SK-N-SH (cell line): ENCODE results near the gene ABHD2.

ENCODE experiments used
- CHD2 ChIP-seq: fragments of 150-350 bp; IDR thresholded peaks from 2 replicates; pipeline ENCODE4 v1.6.1; 2018; ENCODE audit warnings: low read length; ENCODE audit not compliant: partially characterized antibody
- EP300 ChIP-seq, 2 experiments: IDR thresholded peaks; 2 replicates each; pipeline versions ENCODE4 v1.4.0 to v1.6.1; 2012; ENCODE audit warnings: borderline replicate concordance in 1 of 2, low read depth in 1 of 2, low read length in 1 of 2
- EZH2phosphoT487 ChIP-seq: fragments of 200-600 bp; sonication (generic); IDR thresholded peaks from 2 replicates; pipeline ENCODE4 v1.6.1; 2017; ENCODE audit warnings: low read depth, mixed run types, mild to moderate bottlenecking, antibody characterized with exemption, moderate library complexity, borderline replicate concordance
- NRF1 ChIP-seq: IDR thresholded peaks from 2 replicates; pipeline ENCODE4 v1.6.1; 2012; ENCODE audit warnings: low read depth, mild to moderate bottlenecking, low read length
- RAD21 ChIP-seq: IDR thresholded peaks from 2 replicates; pipeline ENCODE4 v1.6.1; 2012; ENCODE audit warnings: mild to moderate bottlenecking, low read length
- RXRA ChIP-seq: IDR thresholded peaks from 2 replicates; pipeline ENCODE4 v1.4.0; 2012; ENCODE audit warnings: low read depth, mild to moderate bottlenecking, borderline replicate concordance
- TAF1 ChIP-seq: IDR thresholded peaks from 2 replicates; pipeline ENCODE4 v1.6.1; 2012; ENCODE audit warnings: low read depth, mild to moderate bottlenecking, low read length, moderate library complexity, borderline replicate concordance
- TEAD4 ChIP-seq: IDR thresholded peaks from 2 replicates; pipeline ENCODE4 v1.4.0; 2012; ENCODE audit warnings: mild to moderate bottlenecking, borderline replicate concordance; ENCODE audit not compliant: insufficient read depth
- YY1 ChIP-seq: IDR thresholded peaks from 2 replicates; pipeline ENCODE4 v1.4.0; 2012; ENCODE audit warnings: low read depth, mild to moderate bottlenecking
- TF ChIP-seq, protein P1 (sequence below): fragments of 200-600 bp; sonication (generic); IDR thresholded peaks from 2 replicates; pipeline ENCODE4 v1.6.1; 2017; ENCODE audit warnings: antibody characterized with exemption, mild to moderate bottlenecking, moderate library complexity
- TF ChIP-seq, protein P2 (sequence below): IDR thresholded peaks from 2 replicates; pipeline ENCODE4 v1.6.1; 2012; ENCODE audit warnings: mild to moderate bottlenecking, low read depth, low read length, moderate library complexity
- TF ChIP-seq, protein P3 (sequence below): fragments of 150-350 bp; IDR thresholded peaks from 2 replicates; pipeline ENCODE4 v1.6.1; 2016; ENCODE audit warnings: mild to moderate bottlenecking, low read depth, low read length
- TF ChIP-seq, protein P4 (sequence below): IDR thresholded peaks from 2 replicates; pipeline ENCODE4 v1.4.0; 2012; ENCODE audit warnings: low read depth, borderline replicate concordance

DNA sequence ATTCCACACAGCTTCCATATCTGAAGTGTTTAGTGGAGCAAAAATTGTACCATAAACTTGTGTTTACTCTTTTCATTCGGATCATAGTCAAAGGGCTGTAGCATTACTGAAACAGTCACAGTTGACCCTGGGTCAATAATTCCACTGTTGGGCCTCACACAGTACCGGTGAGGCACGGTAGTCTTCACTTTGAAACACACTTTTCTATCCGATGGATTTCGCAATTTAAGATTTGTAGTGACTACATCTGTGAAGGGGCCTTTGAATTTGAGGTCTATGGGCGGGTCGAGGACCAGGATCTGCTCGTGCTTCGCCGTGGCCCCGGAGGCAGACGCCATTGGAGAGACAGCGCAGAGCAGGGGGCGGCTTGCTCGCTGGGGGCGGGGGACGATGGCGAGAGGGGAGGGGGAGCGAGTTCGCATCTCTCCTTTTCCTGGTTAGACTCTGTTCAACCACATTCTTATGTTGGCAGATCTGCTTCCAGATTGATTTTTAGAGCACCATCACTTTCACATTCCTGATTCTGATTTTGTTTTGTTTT lies 113.3 kb downstream of the ABHD2 start:
- TF ChIP-seq TAF1 (no peak), NRF1 (no peak), EZH2phosphoT487 (no peak), EP300 (IDR thresholded peaks at IDR 0.05; ENCODE audit: borderline replicate concordance in 1 of 2, low read depth in 1 of 2, low read length in 1 of 2) (no peak), RXRA (no peak), CHD2 (no peak), YY1 (no peak), TEAD4 (no peak), RAD21 (no peak)
- TF ChIP-seq, protein P1, sequence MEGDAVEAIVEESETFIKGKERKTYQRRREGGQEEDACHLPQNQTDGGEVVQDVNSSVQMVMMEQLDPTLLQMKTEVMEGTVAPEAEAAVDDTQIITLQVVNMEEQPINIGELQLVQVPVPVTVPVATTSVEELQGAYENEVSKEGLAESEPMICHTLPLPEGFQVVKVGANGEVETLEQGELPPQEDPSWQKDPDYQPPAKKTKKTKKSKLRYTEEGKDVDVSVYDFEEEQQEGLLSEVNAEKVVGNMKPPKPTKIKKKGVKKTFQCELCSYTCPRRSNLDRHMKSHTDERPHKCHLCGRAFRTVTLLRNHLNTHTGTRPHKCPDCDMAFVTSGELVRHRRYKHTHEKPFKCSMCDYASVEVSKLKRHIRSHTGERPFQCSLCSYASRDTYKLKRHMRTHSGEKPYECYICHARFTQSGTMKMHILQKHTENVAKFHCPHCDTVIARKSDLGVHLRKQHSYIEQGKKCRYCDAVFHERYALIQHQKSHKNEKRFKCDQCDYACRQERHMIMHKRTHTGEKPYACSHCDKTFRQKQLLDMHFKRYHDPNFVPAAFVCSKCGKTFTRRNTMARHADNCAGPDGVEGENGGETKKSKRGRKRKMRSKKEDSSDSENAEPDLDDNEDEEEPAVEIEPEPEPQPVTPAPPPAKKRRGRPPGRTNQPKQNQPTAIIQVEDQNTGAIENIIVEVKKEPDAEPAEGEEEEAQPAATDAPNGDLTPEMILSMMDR = no peak
- TF ChIP-seq, protein P2, sequence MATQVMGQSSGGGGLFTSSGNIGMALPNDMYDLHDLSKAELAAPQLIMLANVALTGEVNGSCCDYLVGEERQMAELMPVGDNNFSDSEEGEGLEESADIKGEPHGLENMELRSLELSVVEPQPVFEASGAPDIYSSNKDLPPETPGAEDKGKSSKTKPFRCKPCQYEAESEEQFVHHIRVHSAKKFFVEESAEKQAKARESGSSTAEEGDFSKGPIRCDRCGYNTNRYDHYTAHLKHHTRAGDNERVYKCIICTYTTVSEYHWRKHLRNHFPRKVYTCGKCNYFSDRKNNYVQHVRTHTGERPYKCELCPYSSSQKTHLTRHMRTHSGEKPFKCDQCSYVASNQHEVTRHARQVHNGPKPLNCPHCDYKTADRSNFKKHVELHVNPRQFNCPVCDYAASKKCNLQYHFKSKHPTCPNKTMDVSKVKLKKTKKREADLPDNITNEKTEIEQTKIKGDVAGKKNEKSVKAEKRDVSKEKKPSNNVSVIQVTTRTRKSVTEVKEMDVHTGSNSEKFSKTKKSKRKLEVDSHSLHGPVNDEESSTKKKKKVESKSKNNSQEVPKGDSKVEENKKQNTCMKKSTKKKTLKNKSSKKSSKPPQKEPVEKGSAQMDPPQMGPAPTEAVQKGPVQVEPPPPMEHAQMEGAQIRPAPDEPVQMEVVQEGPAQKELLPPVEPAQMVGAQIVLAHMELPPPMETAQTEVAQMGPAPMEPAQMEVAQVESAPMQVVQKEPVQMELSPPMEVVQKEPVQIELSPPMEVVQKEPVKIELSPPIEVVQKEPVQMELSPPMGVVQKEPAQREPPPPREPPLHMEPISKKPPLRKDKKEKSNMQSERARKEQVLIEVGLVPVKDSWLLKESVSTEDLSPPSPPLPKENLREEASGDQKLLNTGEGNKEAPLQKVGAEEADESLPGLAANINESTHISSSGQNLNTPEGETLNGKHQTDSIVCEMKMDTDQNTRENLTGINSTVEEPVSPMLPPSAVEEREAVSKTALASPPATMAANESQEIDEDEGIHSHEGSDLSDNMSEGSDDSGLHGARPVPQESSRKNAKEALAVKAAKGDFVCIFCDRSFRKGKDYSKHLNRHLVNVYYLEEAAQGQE = no peak
- TF ChIP-seq, protein P3, sequence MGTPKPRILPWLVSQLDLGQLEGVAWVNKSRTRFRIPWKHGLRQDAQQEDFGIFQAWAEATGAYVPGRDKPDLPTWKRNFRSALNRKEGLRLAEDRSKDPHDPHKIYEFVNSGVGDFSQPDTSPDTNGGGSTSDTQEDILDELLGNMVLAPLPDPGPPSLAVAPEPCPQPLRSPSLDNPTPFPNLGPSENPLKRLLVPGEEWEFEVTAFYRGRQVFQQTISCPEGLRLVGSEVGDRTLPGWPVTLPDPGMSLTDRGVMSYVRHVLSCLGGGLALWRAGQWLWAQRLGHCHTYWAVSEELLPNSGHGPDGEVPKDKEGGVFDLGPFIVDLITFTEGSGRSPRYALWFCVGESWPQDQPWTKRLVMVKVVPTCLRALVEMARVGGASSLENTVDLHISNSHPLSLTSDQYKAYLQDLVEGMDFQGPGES = no peak
- TF ChIP-seq, protein P4, sequence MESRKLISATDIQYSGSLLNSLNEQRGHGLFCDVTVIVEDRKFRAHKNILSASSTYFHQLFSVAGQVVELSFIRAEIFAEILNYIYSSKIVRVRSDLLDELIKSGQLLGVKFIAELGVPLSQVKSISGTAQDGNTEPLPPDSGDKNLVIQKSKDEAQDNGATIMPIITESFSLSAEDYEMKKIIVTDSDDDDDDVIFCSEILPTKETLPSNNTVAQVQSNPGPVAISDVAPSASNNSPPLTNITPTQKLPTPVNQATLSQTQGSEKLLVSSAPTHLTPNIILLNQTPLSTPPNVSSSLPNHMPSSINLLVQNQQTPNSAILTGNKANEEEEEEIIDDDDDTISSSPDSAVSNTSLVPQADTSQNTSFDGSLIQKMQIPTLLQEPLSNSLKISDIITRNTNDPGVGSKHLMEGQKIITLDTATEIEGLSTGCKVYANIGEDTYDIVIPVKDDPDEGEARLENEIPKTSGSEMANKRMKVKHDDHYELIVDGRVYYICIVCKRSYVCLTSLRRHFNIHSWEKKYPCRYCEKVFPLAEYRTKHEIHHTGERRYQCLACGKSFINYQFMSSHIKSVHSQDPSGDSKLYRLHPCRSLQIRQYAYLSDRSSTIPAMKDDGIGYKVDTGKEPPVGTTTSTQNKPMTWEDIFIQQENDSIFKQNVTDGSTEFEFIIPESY = no peak
